Subcutaneous abdominal adipose tissue (tissue), 5 donors: ENCODE measurements around the gene CAPSL.

ENCODE experiments used
- H3K27ac ChIP-seq: one replicate; pipeline ENCODE4 v1.7.0; 2013; ENCODE audit warnings: low read depth, mild to moderate bottlenecking, inconsistent platforms, low read length, moderate library complexity
- H3K27me3 ChIP-seq, 5 donors: one replicate each; pipeline ENCODE4 v1.7.0; 2013; ENCODE audit warnings: low read length in 5 of 5, inconsistent platforms in 1 of 5; ENCODE audit not compliant: control insufficient read depth in 5 of 5, insufficient read depth in 4 of 5
- H3K36me3 ChIP-seq, 5 donors: one replicate each; pipeline ENCODE4 v1.7.0; 2013; ENCODE audit warnings: low read length in 5 of 5; ENCODE audit not compliant: control insufficient read depth in 5 of 5, insufficient read depth in 5 of 5
- H3K4me1 ChIP-seq, 5 donors: one replicate each; pipeline ENCODE4 v1.7.0; 2013; ENCODE audit warnings: low read length in 5 of 5, mild to moderate bottlenecking in 3 of 5, moderate library complexity in 1 of 5; ENCODE audit not compliant: control insufficient read depth in 5 of 5, insufficient read depth in 5 of 5
- H3K4me3 ChIP-seq, 5 donors: one replicate each; pipeline ENCODE4 v1.7.0; 2013; ENCODE audit warnings: low read length in 5 of 5, low read depth in 1 of 5
- H3K9ac ChIP-seq, 5 donors: one replicate each; pipeline ENCODE4 v1.7.0; 2013; ENCODE audit warnings: low read length in 5 of 5, mild to moderate bottlenecking in 4 of 5, moderate library complexity in 3 of 5
- H3K9me3 ChIP-seq, 5 donors: one replicate each; pipeline ENCODE4 v1.7.0; 2013; ENCODE audit warnings: low read length in 5 of 5; ENCODE audit not compliant: control insufficient read depth in 5 of 5
- donor health status: healthy.
- donor health status: healthy.
- donor health status: healthy.
- donor health status: healthy.
- donor health status: healthy.

CAPSL gene

GRCh38 chr5:35919191-35919590 lies 19.2 kb downstream of the CAPSL start:
- no peaks in the 10 kb centered on the region for H3K4me1 ChIP-seq
- H3K9ac ChIP-seq = no peak overlapping the region
- H3K27ac ChIP-seq = no peak overlapping the region
- H3K36me3 ChIP-seq = no peaks in the 10 kb centered on the region
- peaks cover 0 to 14% (median 3%) of the 10 kb centered on the region in 5 donors for H3K27me3 ChIP-seq
- peaks cover 0 to 4% (median 0%) of the 10 kb centered on the region in 5 donors for H3K9me3 ChIP-seq
- no peak overlapping the region for H3K4me3 ChIP-seq

DNA sequence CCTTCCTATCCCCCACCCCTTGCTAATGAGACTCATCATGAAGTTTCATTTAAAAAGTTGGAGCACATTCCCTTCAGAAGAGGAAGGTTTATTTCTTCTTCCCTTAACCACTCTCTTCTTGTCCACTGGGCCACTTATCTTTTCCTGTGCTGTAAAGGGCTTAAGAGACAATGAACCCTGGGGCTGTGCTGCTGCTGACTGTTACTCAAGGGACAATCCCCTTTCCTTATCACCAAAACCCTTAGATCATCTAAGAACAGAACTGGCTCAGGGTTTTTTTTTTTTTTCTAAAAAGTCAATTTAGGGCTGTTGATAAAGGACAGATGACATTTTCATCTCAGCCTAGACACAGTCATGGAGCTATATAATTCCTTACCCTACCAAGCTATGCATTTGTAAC lies 29.6 kb downstream of the CAPSL start:
- Histone ChIP-seq H3K36me3 (no peaks in the 10 kb centered on the region), H3K4me1 (no peaks in the 10 kb centered on the region), H3K4me3 (no peak overlapping the region), H3K9ac (no peak overlapping the region), H3K27ac (no peak overlapping the region), H3K9me3 (peaks cover 0 to 4% (median 0%) of the 10 kb centered on the region in 5 donors), H3K27me3 (no peaks in the 10 kb centered on the region)

GRCh38 chr5:35908228-35908627 lies 30.2 kb downstream of the CAPSL start:
- Histone ChIP-seq H3K4me1 (no peaks in the 10 kb centered on the region), H3K4me3 (no peak overlapping the region), H3K9ac (no peak overlapping the region), H3K36me3 (no peaks in the 10 kb centered on the region), H3K27me3 (no peaks in the 10 kb centered on the region), H3K9me3 (peaks cover 0 to 4% (median 0%) of the 10 kb centered on the region in 5 donors), H3K27ac (no peak overlapping the region)

DNA sequence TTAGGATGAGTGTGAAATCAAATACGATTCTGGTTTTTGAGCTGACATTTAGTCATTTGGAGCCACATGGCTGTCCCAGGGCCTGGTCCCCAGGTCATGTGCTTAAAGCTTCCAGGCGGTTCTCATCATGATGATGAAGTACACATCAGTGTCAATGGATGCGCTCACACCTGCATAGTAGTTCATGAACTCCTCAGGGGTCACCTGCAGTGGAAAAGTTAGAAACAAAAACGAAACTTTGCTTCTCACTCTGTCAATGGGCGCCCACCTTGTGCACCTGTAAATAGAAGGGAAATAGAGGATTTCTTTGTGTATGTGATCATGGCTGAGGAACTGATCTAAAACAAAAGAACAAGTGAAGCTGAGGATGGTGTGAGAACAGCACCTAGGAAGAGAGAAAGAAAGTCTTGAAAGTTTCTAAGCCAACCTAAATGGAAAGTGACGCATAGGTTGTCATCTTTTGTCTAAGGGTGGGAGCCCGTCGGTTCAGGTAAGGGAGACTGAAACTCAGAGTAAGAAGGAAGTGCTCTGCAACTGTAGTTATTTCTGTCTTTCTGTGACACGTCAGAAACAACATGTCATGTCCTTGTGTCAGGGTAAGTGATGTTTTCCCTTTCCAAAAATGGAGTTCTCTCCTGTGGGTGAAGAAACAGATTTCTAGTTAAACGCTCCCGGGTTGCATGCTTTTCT lies 33.8 kb downstream of the CAPSL start:
- Histone ChIP-seq H3K27me3 (no peaks in the 10 kb centered on the region), H3K27ac (no peak overlapping the region), H3K4me3 (no peak overlapping the region), H3K4me1 (no peaks in the 10 kb centered on the region), H3K9ac (no peak overlapping the region), H3K9me3 (peaks cover 0 to 3% (median 0%) of the 10 kb centered on the region in 5 donors), H3K36me3 (no peaks in the 10 kb centered on the region)

DNA sequence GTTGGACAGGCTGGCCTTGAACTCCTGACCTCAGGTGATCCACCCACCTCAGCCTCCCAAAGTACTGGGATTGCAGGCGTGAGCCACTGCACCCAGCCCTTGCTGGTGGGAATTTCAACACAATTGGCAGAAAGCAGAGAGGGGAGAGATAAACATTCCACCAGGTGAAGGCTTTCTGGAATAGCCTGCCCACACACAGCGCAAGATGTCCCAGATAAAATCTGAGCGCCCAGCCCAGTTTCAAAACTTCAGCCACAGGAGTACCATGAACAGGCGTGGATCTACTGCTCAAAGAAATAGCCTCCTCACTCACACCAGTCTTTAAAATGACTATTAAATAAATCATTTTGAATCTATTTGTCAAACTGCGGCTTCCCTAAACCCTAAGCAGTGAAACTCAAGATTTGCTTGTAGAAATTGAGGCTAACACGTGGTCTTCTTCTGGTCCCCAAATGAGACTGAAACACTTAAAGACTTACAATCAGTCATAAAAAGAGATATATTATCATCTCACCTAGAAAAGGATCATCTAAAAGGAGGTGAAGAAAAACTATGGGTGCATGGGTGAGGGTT lies 34.7 kb downstream of the CAPSL start:
- no peak overlapping the region for H3K4me3 ChIP-seq
- no peaks in the 10 kb centered on the region for H3K4me1 ChIP-seq
- H3K36me3 ChIP-seq = no peaks in the 10 kb centered on the region
- H3K9me3 ChIP-seq = peaks cover 0 to 3% (median 0%) of the 10 kb centered on the region in 5 donors
- no peak overlapping the region for H3K9ac ChIP-seq
- no peaks in the 10 kb centered on the region for H3K27me3 ChIP-seq
- no peak overlapping the region for H3K27ac ChIP-seq

- Histone ChIP-seq H3K9ac (no peak overlapping the region), H3K27ac (no peak overlapping the region), H3K4me1 (no peaks in the 10 kb centered on the region)
Observed at GRCh38 chr5:35902046-35902672, 36.3 kb downstream of the CAPSL start.

DNA sequence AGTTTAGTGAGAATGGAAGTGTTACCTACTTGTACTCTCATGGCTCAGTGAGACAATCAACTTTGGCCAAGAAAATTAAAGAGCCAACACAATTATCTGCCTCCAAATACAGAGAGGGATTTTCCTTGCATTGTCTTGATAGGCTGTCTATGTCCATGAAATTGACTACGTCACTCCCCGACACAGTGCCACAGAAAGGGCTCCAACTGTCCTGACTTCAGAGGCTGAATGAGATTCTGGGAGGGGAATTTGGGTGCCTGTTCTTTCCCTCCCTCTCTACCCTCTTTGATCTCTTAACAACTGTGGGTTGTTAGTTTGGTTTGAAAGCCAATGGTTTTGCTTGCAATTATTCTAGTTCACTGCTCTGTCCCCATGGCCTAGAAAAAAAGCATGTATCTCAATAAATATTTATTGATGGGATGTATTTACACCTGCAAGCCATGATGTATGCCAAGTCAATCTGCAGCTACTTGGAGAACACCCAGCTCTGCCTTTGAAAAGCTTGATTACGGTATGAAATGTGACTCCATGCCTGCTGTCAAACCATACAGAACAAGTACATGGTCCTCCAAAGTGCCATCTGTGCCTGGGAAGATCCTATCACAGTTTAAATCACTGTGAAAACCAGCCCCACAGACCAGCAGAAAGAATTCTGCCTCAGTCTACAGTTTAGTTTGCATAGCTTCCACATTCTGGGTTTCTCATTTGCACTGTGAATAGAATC lies 37.3 kb downstream of the CAPSL start:
- H3K36me3 ChIP-seq = no peaks in the 10 kb centered on the region
- H3K4me1 ChIP-seq = no peaks in the 10 kb centered on the region
- no peak overlapping the region for H3K4me3 ChIP-seq
- peaks cover 0 to 3% (median 0%) of the 10 kb centered on the region in 5 donors for H3K9me3 ChIP-seq
- H3K27ac ChIP-seq = no peak overlapping the region
- H3K9ac ChIP-seq = no peak overlapping the region
- H3K27me3 ChIP-seq = no peaks in the 10 kb centered on the region

More at GRCh38 chr5:35902046-35902672, 36.3 kb downstream of the CAPSL start:
- no peaks in the 10 kb centered on the region for H3K27me3 ChIP-seq
- H3K4me3 ChIP-seq = no peak overlapping the region
- H3K9me3 ChIP-seq = peaks cover 0 to 3% (median 0%) of the 10 kb centered on the region in 5 donors
- no peaks in the 10 kb centered on the region for H3K36me3 ChIP-seq

DNA sequence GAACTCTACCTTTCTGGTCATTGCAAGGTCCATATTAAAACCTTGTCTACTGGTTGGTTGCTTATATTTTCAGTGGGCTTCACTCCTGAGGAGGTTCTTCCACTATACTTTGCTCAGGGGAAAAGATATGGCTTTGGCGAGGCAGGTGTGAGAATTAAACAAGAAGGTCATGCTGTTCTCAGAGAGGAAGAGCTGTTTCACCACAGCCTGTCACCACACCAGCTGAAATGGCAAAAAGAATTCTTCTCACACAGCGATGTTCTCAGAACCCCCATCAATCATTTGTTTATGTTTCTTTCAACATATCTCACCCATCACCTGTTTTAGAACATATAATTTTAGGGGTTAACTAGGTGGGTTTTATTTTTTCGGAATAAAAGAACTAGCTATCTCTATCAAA lies 38.6 kb downstream of the CAPSL start:
- no peaks in the 10 kb centered on the region for H3K4me1 ChIP-seq
- no peak overlapping the region for H3K4me3 ChIP-seq
- no peak overlapping the region for H3K9ac ChIP-seq

DNA sequence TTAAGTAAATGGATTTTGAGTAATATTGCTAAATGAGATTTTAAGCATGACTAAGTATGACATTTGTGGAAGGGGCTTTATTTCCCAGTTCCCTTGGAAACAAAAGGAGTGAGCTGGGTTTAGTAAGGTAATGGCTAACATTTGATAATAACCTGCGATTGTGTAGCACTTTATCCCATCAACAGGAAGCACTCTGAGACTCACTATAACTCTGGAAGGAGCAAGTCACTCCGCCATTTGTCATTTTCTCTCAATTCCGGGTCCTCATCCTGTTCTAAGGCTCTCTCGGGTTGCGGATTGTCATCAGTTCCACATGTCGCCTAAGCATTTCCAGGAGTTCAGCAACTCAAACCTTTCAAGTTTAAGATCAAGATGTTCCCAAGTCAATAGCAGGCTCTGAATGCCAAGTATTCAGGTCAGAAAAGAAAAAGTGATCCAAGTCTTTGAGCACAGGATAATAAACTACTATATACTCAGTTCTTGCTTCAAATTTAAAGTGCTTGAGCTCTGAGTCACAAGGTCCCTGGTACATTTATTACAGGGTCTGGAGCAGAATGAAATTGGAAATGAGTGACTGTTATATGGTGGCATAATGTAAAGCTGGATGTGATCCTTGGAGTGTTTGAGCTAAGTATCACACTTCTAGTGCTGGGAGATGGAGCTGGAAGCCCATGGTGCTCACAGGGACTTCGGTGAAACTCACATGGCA lies 39.3 kb downstream of the CAPSL start:
- Histone ChIP-seq H3K36me3 (no peaks in the 10 kb centered on the region), H3K27ac (no peak overlapping the region), H3K9ac (no peak overlapping the region), H3K27me3 (no peaks in the 10 kb centered on the region), H3K9me3 (peaks cover 0 to 2% (median 0%) of the 10 kb centered on the region in 5 donors), H3K4me3 (no peak overlapping the region), H3K4me1 (no peaks in the 10 kb centered on the region)

More for the DNA sequence above, 38.6 kb downstream of the CAPSL start:
- no peaks in the 10 kb centered on the region for H3K27me3 ChIP-seq
- H3K36me3 ChIP-seq = no peaks in the 10 kb centered on the region
- peaks cover 0 to 3% (median 0%) of the 10 kb centered on the region in 5 donors for H3K9me3 ChIP-seq
- no peak overlapping the region for H3K27ac ChIP-seq
